ENCODE measurements around the gene PIM3. TPM values are rescaled to one million over a fixed set of nuclear protein-coding genes. Genes with fewer than 3 reads are reported as not detected.

PIM3 gene
- polyA plus RNA-seq, 1 of the 3 experiments (the other 2 are of a cell fraction): 15.3 TPM

- peak; percentile 53 for DNase-seq
- WGBS (ENCODE audit: low lambda C conversion rate): 30% methylated on average over 10 of the region's 18 CpGs
- H3K9ac ChIP-seq: no peak overlapping the region
- no peaks in the 10 kb centered on the region for H3K36me3 ChIP-seq (replicated peaks in 1 of 2; ENCODE audit: control insufficient read depth in 1 of 2, insufficient read depth in 2 of 2, low read length in 1 of 2)
- H3K27me3 ChIP-seq (ENCODE audit: insufficient read depth): peaks cover 60% of the 10 kb centered on the region
- H3K79me2 ChIP-seq (ENCODE audit: insufficient read depth): no peaks in the 10 kb centered on the region
- no peak overlapping the region for H2AFZ ChIP-seq (ENCODE audit: low read depth)
- no peaks in the 10 kb centered on the region for H3F3A ChIP-seq (replicated peaks; ENCODE audit: insufficient read depth)
- TF ChIP-seq TAF1 (IDR thresholded peaks at IDR 0.05; ENCODE audit: borderline replicate concordance, low read depth, low read length): no peak
- TF ChIP-seq FOXJ3 (CRISPR knock-in tag; IDR thresholded peaks at IDR 0.05): no peak
- no peak for TF ChIP-seq MAX (IDR thresholded peaks at IDR 0.05; ENCODE audit: low read depth)
- no peak for TF ChIP-seq MEF2A (IDR thresholded peaks at IDR 0.05; ENCODE audit: borderline replicate concordance, low read depth)
- TF ChIP-seq RCOR1 (IDR thresholded peaks at IDR 0.05; ENCODE audit: low read length): no peak
- TF ChIP-seq IRF3 (IDR thresholded peaks at IDR 0.05; ENCODE audit: low read depth, low read length): no peak
- TF ChIP-seq CHD2 (IDR thresholded peaks at IDR 0.05; ENCODE audit: low read length, partially characterized antibody): no peak
- no peak for TF ChIP-seq TEAD4 (IDR thresholded peaks at IDR 0.05; ENCODE audit: borderline replicate concordance, insufficient read depth)
- no peak for TF ChIP-seq MXI1 (IDR thresholded peaks at IDR 0.05; ENCODE audit: low read depth, low read length)
- no peak for TF ChIP-seq SMC3 (IDR thresholded peaks at IDR 0.05; ENCODE audit: low read depth, low read length)
- no peak for TF ChIP-seq EP300 (IDR thresholded peaks at IDR 0.05; ENCODE audit: borderline replicate concordance in 1 of 2, low read depth in 1 of 2, low read length in 1 of 2)
- TF ChIP-seq CTCF (IDR thresholded peaks at IDR 0.05): no peak
- no peak for TF ChIP-seq USF1 (IDR thresholded peaks at IDR 0.05; ENCODE audit: borderline replicate concordance, low read depth)
- no peak for TF ChIP-seq JUND (IDR thresholded peaks at IDR 0.05)
- TF ChIP-seq YY1 (IDR thresholded peaks at IDR 0.05; ENCODE audit: low read depth): no peak
- no peak for TF ChIP-seq USF2 (IDR thresholded peaks at IDR 0.05; ENCODE audit: borderline replicate concordance, low read depth, low read length)
- TF ChIP-seq FOSL2 (IDR thresholded peaks at IDR 0.05; ENCODE audit: borderline replicate concordance, low read depth): no peak
- H3K9me3 ChIP-seq: no peaks in the 10 kb centered on the region
- H3K27ac ChIP-seq (ENCODE audit: low read depth in 2 of 2, low read length in 1 of 2): no peak overlapping the region
- POLR2A ChIA-PET: no interaction called here
- CTCF ChIA-PET: interaction anchor here (0.8 to 3.8 kb wide), 2 partner anchors 19 to 81 kb away, joined by 3 to 20 read pairs; no protein-coding TSS in a partner anchor
- H4K20me1 ChIP-seq (ENCODE audit: insufficient read depth): no peaks in the 10 kb centered on the region
- no peaks in the 10 kb centered on the region for H3K9me2 ChIP-seq
- H3K4me1 ChIP-seq (ENCODE audit: control insufficient read depth in 1 of 2, insufficient read depth in 2 of 2, low read depth in 1 of 2, low read length in 1 of 2): no peaks in the 10 kb centered on the region
- no peak overlapping the region for H3K4me2 ChIP-seq
- H3K4me3 ChIP-seq (ENCODE audit: low read depth in 2 of 2, low read length in 1 of 2): no peak overlapping the region
Observed at GRCh38 chr22:50011447-50012210, 51.1 kb downstream of the PIM3 start.
